ENCODE results near the gene GBP4.

Gene GBP4

GRCh38 chr1:89147678-89148658, 50.8 kb downstream of the GBP4 start:
- Histone ChIP-seq H4K20me1 (ENCODE audit: insufficient read depth, low read length) (no peaks in the 10 kb centered on the region), H3K27ac (ENCODE audit: low read length) (no peak overlapping the region), H3K4me3 (ENCODE audit: low read depth in 1 of 2, low read length in 2 of 2) (no peak overlapping the region), H3K79me2 (ENCODE audit: insufficient read depth, low read length) (no peaks in the 10 kb centered on the region), H2AFZ (ENCODE audit: low read depth, low read length) (no peak overlapping the region), H3K9ac (ENCODE audit: low read depth, low read length) (no peak overlapping the region), H3K27me3 (ENCODE audit: insufficient read depth, low read length, poor library complexity) (no peaks in the 10 kb centered on the region), H3K4me1 (ENCODE audit: insufficient read depth, low read length) (peaks cover 15% of the 10 kb centered on the region), H3K36me3 (ENCODE audit: insufficient read depth, low read length) (no peaks in the 10 kb centered on the region), H3K4me2 (ENCODE audit: insufficient read depth, low read length) (no peak overlapping the region), H3K9me3 (ENCODE audit: insufficient read depth, low read length, severe bottlenecking) (no peaks in the 10 kb centered on the region)
- TF ChIP-seq EZH2 (IDR thresholded peaks at IDR 0.05; ENCODE audit: borderline replicate concordance, low read depth, low read length, severe bottlenecking) (no peak), CTCF (IDR thresholded peaks at IDR 0.05; ENCODE audit: borderline replicate concordance, extremely low read depth, low read length, poor library complexity, severe bottlenecking) (no peak)
- DNase-seq: no peak
- ATAC-seq (ENCODE audit: insufficient read depth, low read depth): no peak

GRCh38 chr1:89146721-89147120, 52.0 kb downstream of the GBP4 start:
- Histone ChIP-seq H3K27ac (ENCODE audit: low read length) (no peak overlapping the region), H3K36me3 (ENCODE audit: insufficient read depth, low read length) (no peaks in the 10 kb centered on the region), H3K9ac (ENCODE audit: low read depth, low read length) (no peak overlapping the region), H3K9me3 (ENCODE audit: insufficient read depth, low read length, severe bottlenecking) (no peaks in the 10 kb centered on the region), H4K20me1 (ENCODE audit: insufficient read depth, low read length) (no peaks in the 10 kb centered on the region), H2AFZ (ENCODE audit: low read depth, low read length) (no peak overlapping the region), H3K27me3 (ENCODE audit: insufficient read depth, low read length, poor library complexity) (no peaks in the 10 kb centered on the region), H3K4me3 (ENCODE audit: low read depth in 1 of 2, low read length in 2 of 2) (no peak overlapping the region), H3K4me1 (ENCODE audit: insufficient read depth, low read length) (peaks cover 16% of the 10 kb centered on the region), H3K79me2 (ENCODE audit: insufficient read depth, low read length) (no peaks in the 10 kb centered on the region), H3K4me2 (ENCODE audit: insufficient read depth, low read length) (no peak overlapping the region)
- no peak for TF ChIP-seq EZH2 (IDR thresholded peaks at IDR 0.05; ENCODE audit: borderline replicate concordance, low read depth, low read length, severe bottlenecking)
- TF ChIP-seq CTCF (IDR thresholded peaks at IDR 0.05; ENCODE audit: borderline replicate concordance, extremely low read depth, low read length, poor library complexity, severe bottlenecking): no peak
- no peak for ATAC-seq (ENCODE audit: insufficient read depth, low read depth)
- DNase-seq: no peak

- no peaks in the 10 kb centered on the region for H4K20me1 ChIP-seq (ENCODE audit: insufficient read depth, low read length)
- peaks cover 5% of the 10 kb centered on the region for H3K4me1 ChIP-seq (ENCODE audit: insufficient read depth, low read length)
- no peak overlapping the region for H3K4me3 ChIP-seq (ENCODE audit: low read depth in 1 of 2, low read length in 2 of 2)
- no peak for DNase-seq
- no peak for TF ChIP-seq CTCF (IDR thresholded peaks at IDR 0.05; ENCODE audit: borderline replicate concordance, extremely low read depth, low read length, poor library complexity, severe bottlenecking)
- no peak for TF ChIP-seq EZH2 (IDR thresholded peaks at IDR 0.05; ENCODE audit: borderline replicate concordance, low read depth, low read length, severe bottlenecking)
- no peak overlapping the region for H3K9ac ChIP-seq (ENCODE audit: low read depth, low read length)
- no peaks in the 10 kb centered on the region for H3K79me2 ChIP-seq (ENCODE audit: insufficient read depth, low read length)
- no peak overlapping the region for H3K27ac ChIP-seq (ENCODE audit: low read length)
- no peak overlapping the region for H3K4me2 ChIP-seq (ENCODE audit: insufficient read depth, low read length)
- no peaks in the 10 kb centered on the region for H3K36me3 ChIP-seq (ENCODE audit: insufficient read depth, low read length)
- no peak for ATAC-seq (ENCODE audit: insufficient read depth, low read depth)
- H3K9me3 ChIP-seq (ENCODE audit: insufficient read depth, low read length, severe bottlenecking): no peaks in the 10 kb centered on the region
- H3K27me3 ChIP-seq (ENCODE audit: insufficient read depth, low read length, poor library complexity): no peaks in the 10 kb centered on the region
- no peak overlapping the region for H2AFZ ChIP-seq (ENCODE audit: low read depth, low read length)
Observed at GRCh38 chr1:89143484-89143883, 55.3 kb downstream of the GBP4 start.
